Stimulated activated naive CD4-positive, alpha-beta T cell (primary cell): ENCODE data around the gene SH2D3C.

ENCODE experiments used
- DNase-seq, 6 experiments: peaks; one replicate each; lab custom pipeline; 2025; lab: John Stamatoyannopoulos, UW

Gene SH2D3C

GRCh38 chr9:127785023-127785932 lies 6.8 kb upstream of the SH2D3C start:
- peak; percentile 82 to 95 (median 86) for DNase-seq

GRCh38 chr9:127783111-127784008 lies 4.9 kb upstream of the SH2D3C start:
- peak in 5 of 6 experiments; percentile 40 to 67 (median 60) for DNase-seq

- DNase-seq, result no peak
Measured at GRCh38 chr9:127781806-127782205, 3.3 kb upstream of the SH2D3C start.

GRCh38 chr9:127780909-127781308 lies 2.4 kb upstream of the SH2D3C start:
- peak in 3 of 6 experiments; percentile 8 to 26 (median 12) for DNase-seq

GRCh38 chr9:127780126-127780885 lies 1.8 kb upstream of the SH2D3C start:
- DNase-seq, result no peak

GRCh38 chr9:127779136-127779981 lies 893 bp upstream of the SH2D3C start:
- DNase-seq, result peak in 2 of 6 experiments; percentile 35

GRCh38 chr9:127777368-127777980 lies 992 bp downstream of the SH2D3C start:
- DNase-seq, result peak in 1 of 6 experiments; percentile 17

- DNase-seq, result no peak
Measured at GRCh38 chr9:127776924-127777289, 1.6 kb downstream of the SH2D3C start.

- peak; percentile 59 to 86 (median 73) for DNase-seq
Measured at GRCh38 chr9:127776195-127776923, 2.1 kb downstream of the SH2D3C start.

- DNase-seq, result no peak
Measured at GRCh38 chr9:127773981-127774380, 4.5 kb downstream of the SH2D3C start.

- no peak for DNase-seq
Measured at GRCh38 chr9:127773272-127773671, 5.2 kb downstream of the SH2D3C start.

- no peak for DNase-seq
Measured at GRCh38 chr9:127772603-127773002, 5.9 kb downstream of the SH2D3C start.

GRCh38 chr9:127771570-127772189 lies 6.8 kb downstream of the SH2D3C start:
- no peak for DNase-seq

- peak; percentile 90 to 93 (median 92) for DNase-seq
Measured at GRCh38 chr9:127770905-127771569, 7.4 kb downstream of the SH2D3C start.

- no peak for DNase-seq
Measured at GRCh38 chr9:127770583-127770904, 7.9 kb downstream of the SH2D3C start.

GRCh38 chr9:127769929-127770582 lies 8.4 kb downstream of the SH2D3C start:
- DNase-seq, result no peak

GRCh38 chr9:127769101-127769500 lies 9.4 kb downstream of the SH2D3C start:
- DNase-seq, result no peak

GRCh38 chr9:127768698-127769097 lies 9.8 kb downstream of the SH2D3C start:
- DNase-seq, result no peak
